ENCODE data around the gene BAK1.

The BAK1 gene

DNA sequence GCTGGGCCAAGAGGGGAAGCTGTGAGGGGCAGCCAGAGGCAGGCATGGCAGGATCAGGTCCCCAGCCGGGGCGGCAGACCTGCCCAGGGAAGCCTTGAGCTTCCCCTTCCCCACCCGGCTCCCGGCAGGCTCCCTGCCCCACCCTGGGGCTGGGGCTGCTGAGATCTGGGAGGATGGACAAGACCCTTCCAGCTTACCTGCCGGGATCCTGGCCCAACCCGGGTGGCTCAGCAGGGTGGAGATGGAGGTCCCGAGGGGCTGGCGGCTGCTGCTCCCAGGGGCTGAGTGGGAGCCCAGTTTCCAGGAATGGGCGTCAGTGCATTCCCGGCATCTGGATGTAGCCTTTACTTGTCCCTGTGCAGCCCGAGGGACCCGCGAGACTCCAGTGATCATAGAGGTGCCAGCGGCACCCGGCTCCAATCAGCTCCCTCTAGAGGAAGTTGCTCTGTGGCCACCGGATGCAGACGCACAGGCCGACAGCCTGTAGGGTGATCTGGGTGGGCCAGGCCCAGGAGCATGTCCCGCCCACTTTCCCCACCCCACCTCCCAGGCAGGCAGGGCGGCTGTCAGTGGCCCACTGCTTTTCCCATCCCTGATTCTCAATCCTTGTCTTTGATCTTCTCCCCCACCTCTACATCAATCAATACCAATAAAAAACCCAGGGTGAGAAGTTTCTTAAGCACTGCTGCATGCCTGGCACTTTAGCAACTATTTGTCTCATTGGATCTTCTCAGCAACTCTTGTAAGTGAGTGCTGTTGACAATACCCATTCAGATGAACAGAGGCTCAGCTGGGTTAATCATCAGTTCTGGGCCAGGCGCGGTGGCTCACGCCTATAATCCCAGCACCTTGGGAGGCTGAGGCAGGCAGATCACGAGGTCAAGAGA, at the start of gene BAK1:
TSS of gene BAK1 (minus strand) at position 449 of the 887 bp plus-strand sequence. CDS start 2,672 bp downstream, outside the sequence.
- DNase-seq: peak; percentile 79 to 92

DNA sequence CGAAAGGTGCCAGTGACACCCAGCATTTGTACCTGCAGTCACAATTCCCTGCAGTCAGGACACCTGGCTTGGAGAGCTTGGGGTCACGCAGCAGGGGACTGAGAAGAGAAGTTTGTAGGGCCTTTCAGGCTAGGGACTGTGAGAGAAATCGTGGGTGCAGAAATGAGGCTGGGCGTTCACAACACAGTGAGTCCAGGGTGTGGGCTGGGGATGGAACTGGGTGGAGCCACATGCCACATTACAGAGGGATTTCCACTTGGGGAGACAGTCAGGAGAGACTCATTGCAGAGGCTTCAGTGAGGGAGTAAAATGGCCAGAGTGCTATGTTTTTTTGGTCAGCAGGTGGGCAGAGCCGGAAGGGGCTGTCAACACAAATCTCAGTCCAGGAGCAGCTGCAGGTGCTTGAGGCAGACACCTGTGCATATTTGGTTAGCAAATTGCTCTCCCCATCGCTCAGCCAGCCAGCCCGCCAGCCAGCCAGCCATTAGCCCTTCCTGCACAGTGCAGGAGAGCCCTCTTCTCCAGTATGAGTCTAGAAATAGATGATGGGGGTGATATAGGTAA, 48.4 kb upstream of the BAK1 start:
- DNase-seq: no peak

DNA sequence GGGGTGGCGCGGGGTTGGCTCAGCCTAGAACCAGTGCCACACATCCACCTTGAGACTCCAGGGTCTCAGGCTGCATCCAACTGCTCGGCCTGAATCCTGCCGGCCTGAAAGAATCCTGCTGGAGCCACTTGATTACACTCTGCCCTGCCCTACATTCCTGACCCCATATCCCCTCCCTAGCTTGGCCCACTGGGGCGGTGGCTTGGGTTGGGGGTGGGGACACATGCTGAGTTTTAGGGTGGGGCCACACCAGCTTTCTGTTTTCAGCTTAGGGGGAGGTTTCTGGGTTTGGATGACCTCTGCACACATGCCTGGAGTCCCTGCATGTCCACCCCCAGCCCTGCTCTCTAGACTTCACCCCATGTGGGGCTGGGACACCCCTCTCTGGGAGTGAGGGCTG, 47.8 kb upstream of the BAK1 start:
- DNase-seq: no peak

DNA sequence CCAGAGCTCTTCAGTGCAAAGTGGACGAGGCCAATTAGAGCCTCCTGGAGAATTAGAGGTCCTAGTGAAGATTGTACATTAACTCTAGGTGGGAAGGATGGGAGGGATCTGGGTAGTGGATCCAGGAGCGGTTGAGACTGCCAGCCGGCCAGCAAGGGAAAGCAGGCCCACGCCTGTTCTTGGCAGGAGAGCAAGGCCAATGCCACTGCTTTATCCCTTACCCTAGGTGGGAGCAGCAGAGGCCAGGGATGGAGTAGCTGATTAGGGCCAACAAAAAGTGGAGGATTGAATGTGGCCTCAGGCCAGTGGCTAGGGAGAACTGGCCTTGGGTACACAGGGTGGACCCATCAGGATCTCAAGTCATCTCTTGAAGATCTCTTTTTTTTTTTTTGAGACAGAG, 44.8 kb upstream of the BAK1 start:
- no peak for DNase-seq

DNA sequence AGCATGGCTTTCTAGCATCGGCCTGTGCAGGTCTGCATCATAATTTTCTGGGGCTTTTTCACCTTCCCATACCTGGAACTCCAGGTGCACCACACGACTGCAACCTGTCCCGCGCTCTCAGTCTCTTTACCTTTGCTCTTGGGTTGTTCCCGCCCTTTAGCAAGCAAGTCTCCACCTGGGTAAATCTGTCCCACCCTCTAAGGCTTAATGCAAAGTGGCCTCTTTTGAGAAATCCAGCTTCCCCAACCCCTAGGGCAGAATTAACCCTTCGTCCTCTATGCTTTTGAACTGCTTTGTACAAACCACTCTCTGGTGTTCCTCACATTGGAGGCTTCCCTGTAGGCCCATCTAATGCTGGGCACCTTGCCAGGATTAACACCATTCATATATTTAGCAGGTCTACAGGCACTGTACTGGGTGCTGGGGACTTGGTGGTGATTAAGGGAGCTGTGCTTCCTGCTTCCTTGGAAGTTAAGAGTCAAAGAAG, 43.9 kb upstream of the BAK1 start:
- DNase-seq: no peak

DNA sequence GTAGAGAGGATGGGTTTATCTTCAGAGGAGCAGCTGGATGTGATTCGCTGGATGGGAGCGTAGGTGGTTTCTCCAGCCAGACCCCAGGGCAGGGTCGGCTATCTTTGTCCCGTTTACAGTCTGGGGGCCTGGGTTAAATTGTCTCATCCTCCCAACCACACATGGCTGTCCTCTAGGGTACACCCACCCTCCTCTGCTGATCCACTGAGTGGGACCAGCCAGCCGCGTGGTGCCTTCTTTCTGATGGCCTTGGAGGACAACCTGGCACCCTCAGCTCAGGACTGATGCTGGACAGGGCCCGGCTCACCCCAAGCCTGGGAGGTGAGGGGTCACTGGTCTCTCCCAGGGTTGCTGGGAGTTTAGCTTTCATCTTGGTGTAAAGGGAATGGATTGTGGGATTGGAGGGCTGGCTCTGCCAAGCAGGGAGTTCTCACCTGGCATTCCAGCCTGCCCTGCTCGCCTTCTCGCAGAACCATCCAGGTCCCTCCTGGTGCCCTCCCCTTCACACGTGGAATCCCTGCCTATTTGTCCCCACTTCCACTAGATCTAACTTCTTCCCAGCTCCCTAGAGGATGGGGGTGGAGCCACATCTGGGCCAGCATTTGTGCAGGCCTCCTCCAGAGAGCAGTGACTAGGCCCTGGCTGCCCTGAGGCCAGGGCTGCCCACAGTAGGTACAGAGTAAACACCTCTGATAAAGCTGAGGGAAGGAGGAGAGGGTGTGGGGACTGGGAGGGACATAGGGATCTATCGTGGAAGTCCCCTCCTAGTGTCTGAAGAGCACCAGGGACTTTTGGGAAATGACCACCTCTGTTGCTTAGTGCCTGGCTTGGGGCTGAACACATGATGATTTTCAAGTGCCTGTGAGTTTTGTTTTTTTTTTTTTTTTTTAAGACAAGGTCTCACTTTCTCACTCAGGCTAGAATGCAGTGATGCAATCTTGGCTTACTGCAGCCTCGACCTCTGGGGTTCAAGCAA, 42.7 kb upstream of the BAK1 start:
- peak in 1 of 2 experiments; percentile 41 for DNase-seq

DNA sequence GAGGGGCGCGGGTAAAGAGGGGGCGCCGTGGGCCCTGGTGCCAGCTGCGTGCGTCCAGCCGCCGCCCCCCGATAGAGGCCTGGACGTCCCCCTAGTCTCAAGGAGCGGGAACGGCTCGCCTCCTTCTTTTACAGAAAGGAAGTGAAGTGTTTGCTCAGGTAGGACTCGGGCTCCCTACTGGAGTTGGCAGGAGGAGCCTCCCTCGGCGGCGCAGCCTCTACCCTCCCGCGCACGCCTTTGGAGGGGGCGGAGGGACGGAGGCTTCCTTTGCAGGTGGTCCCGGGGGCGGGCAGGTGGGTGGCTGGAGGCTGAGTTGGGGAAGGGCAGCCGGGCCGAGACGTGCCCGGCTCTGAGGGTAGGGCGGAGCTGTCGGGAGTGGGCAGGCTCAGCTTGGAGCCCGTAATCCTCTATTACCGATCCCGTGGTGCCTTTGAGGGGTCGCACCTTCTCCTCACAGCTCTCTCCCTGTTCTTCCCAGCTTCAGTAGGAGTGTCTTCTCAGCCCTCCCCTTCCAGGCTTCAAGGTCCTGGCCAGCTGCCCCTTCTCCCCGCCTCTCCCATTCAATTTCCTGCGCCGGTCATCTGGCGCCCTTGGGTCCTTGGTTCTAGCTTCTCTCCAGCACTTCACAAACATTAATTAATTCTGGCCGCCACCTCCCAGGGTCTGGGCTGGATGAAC, 41.8 kb upstream of the BAK1 start:
- peak in 1 of 2 experiments; percentile 30 for DNase-seq

DNA sequence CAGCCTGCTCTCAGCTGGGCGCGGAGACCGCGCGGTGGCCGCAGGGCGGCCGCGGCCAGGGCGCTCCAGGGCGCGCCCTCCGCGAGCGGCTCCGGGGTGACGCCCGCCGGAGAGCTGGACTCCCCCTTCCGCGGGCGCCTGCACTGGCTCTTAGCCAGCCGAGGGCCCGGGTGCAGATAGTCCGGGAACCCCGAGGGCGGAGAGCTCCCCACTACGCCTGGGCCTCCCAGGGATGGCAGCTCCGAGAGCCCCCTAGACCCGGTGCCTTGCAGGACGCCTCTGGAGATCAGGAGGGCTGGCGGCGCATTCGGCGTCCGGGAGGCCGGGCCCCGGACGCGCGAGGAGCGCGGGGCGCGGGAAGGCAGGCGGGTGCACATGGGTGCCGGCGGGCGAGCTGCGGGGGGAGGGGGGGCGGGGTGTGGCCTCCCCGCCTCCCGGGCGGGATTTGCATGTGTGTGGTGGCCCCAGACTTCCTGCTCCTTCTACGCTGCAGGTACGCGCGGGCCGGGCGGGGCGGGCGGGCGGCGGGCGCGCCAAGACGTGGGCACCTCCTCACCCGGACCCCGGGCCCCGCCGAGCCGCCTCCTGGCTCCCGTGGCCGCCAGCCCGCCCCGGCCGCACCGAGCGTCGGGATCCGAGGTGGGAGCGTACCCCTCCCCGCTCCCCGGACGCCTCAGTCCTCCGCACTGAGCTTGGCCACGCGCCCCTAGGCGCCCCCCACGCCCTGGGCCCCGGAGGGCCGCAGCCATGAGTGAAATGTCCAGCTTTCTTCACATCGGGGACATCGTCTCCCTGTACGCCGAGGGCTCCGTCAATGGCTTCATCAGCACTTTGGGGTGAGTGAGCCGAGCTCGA, 41.0 kb upstream of the BAK1 start, which contains the start of gene ITPR3:
TSS of gene ITPR3 (plus strand) at position 467 of the 855 bp plus-strand sequence. CDS start at position 748, 281 bp downstream.
- peak in 1 of 2 experiments; percentile 51 for DNase-seq

DNA sequence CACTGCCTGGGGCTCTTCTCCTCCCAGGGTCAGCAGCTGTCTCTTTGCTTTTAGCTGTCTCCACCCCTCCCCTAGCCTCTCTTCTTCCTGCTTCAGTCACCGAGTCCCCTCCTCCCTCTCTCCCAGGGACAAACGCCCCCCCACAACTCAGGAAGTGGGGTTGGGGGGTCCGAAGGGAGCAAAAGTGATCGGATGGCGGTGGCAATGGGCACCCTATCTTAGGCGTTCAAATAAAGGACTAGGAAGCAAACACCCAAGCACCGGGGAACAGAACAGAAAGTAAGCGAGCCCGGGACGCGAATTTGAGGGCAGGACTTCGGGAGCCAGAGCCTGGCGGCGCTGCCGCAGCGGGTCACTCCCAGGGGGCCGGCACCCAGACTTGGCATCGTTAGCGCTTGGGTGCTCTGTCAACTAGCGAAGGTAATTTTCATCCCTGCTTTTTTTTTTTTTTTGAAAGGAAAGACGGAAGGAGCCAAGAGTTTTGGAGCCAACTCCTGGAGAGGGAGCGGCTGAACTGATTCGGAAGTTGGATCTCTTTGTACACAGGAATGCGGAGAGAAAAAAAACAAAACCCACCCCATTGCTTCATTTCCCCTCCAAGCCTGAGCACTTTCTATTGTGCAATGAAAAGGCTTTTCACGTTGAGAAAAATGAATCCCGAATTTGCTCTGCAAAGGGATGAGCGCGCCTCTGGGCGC, 40.2 kb upstream of the BAK1 start:
- peak in 1 of 2 experiments; percentile 63 for DNase-seq

DNA sequence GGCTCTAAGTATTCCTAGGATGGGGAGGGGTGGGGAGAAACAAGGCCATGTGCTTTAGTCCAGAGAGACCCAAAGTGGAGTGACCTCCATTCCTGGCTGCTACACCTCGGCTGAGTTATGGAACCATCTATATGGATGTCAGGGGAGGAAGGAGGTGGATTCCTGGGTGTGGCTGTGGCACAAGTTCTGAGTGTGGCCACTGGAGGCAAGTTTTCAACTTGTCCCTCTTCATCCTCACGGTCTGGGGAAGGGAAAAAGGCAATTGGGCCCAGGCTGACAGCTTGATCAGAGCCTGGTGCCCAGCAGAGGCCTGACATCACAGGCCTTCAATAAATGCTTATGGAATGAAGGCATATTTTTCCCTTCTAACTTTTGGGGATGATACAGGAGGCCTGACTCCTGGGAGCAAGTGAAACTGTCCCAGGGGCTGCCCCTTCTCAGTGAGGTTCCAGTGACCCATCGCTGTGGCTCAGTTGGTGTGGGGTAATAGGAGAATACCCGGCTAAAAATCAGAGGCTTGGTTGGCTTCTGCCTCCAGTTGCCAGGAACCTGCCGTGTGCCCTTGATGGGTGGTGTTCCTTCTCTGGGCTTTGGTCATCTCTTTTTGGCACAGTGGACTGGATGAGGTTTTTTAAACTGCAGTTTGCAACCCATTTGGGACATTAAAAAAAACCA, 39.2 kb upstream of the BAK1 start:
- no peak for DNase-seq

DNA sequence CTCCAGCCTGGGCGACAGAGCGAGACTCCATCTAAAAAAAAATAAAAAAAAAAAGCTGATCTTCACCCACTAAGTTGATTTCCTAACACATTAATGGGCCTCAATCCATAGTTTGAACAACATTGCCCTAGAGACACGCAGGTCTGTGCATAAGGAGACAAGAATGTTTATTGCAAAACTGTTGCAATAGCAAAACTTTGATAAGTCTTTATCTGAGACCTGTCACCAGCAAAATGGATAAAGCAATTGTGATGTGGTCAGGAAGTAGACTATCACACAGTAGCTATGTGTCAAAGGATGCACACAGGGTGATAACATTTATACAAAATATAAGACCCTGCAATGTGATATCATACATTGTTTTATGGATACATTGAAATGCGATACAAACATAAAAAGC, 36.8 kb upstream of the BAK1 start:
- DNase-seq: no peak

DNA sequence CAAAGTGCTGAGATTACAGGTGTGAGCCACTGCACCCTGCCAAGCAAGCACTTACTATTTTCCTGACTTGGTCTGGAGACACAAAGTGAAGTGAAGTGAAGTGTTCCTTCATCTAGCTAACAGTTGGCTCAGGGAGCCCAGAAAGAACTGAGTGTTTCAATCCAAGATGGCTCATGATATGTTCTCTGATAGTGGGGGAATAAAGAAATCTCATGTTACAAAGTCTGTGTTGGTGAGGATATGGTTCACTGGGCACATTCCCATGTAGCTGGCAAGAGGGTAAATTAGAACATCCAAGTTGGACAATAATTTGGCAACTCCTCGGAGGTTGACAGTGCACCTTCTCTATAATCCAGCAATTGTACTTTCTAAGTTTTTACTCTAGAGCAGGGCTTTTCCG, 36.0 kb upstream of the BAK1 start:
- no peak for DNase-seq

DNA sequence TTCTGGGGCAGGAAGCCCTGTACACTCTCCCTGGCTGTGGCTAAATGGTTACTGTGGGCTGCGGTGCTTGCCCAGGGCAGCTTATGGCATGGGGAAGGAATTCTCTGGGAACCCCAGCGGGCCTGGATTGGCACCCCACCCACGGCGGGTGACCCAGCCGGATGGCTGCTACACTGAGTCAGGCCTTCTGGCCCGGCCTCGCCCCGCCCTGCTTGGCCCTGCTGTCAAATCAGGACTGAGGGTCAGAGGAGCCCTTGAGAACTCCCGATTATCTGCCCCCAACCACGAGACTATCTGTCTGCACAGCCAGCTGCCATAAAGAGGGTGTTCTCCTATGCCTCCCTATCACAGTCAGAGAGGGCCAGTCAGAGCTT, 33.7 kb upstream of the BAK1 start:
- DNase-seq: no peak

DNA sequence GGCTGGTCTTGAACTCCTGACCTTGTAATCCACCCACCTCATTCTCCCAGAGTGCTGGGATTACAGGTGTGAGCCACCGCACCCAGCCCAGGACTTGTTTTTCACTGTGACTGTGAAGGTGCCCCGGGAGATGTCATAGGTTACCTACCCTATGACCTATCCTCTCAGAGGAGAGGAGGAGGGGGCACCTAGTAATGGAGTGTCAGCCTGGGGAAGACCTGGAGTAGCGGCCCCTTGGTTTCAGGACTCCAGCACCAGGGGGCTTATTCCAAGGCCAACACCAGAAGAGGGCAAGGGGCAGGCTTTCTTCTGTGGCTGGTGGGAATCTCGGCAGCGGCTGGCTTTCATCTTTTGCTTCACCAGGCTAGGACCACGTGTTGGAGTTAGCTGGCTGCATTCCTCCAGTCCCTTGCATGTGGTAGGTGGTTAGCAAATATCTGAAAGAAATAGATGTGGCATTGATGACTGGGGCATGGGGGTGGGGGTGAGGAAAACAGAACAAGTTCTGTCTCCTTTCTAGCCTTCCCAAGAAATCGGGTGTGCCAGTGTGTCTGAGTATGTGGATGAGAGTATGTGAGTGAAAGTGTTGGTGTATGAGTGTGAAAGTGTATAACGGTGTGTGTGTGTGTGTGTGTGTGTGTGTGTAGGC, 33.2 kb upstream of the BAK1 start:
- no peak for DNase-seq

DNA sequence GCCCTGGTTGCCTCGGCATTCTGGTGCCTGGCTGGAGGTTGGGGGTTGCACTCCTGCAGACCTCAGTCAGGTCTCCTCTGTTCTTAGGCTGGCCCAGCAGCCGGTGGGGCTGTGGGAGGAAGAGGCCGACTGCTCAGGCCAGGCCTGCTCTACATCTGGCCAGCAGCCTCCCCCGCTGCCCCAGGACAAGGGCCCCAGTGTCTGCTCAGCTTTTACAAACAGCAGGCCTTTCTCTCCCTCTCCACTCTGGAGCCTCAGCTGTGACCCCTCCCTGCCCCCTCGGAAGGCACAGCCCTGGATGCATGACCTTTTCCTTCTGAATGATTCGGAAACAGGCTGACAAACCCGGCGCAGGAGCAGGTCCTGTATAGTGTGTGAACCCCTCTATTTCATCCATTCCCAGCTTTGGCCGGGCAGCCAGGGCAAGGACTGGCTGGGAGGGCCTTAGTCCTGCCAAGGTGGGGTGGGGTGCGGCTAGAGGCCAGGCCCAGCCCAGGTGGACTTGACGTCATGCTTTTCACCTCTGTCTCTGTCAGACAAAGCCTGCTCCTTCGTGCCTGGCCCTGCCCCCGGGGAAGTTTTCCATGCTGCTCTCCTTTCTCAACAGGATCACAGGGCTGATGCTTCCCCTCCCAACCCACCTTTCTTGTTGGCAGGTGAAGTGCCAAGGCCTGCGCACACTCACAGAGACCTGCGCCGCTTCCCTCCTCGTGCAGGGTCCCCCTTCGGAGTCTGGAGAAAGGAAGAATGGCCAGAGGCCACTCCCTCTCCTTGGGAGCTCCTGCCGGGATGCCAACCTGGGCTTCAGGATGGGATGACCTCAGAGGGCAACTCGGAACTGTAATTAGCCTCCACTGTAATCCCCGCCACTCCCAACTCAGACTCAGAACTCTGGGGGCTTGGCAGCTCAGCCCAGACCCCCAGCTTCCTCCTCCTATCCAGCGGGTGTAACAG, 31.0 kb upstream of the BAK1 start:
- no peak for DNase-seq

DNA sequence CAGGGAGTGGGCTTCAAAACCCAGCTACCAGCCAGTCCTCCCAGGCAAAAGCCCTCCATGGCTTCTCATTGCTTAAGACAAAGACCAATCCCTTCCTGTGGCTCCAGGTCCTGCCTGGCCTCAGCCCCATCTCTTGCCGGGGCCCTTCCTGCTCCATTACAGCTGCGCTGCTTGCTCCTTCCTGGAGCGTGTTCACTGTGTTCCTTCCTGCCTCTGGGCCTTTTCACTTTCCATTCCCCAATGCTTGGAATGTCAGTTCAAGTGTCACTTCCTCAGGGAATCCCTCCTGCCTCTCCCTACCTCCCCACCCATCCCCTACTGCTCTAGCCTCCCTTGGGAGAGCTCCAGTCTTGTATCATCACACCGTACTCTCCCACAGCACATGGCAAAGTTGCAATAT, 30.0 kb upstream of the BAK1 start:
- no peak for DNase-seq

DNA sequence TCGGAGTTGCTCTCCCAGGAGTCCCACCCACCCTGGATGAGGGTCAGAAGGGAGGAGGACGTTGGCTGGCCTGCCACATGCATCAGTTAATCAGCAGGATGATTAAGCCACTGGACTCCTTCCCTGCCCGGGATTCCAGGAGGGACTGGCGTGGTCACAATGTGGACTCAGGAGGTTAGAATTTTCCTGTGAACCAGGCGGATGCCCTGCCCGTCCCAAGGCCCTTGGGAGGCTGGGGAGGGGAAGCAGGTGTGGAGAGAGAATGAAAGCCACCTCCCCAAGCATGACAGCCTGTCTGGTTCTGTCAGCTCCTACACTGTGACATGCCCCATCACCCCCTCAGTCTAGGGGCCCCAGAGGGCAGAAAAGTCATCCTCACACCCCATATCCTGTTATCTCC, 29.5 kb upstream of the BAK1 start:
- no peak for DNase-seq

DNA sequence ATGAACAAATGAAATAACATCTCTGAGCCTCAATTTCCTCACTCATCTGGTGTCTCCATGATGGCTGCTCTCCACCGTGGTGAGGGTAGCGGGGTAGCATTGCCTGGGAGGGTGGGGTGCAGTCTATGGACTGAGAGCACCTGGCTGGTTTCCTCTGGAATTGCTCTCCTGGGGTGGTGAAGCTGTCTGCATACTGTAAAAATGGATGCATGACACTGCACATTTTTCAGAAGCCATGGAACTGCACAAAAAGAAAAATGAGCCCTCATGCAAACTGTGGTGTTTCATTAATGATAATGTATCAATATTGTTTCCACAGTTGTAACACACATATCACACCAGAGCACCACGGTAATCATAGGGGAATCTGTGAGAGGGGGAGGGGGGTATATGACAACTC, 28.9 kb upstream of the BAK1 start:
- DNase-seq: no peak

Measured in SW 1271 (cell line).